Karpas-422 (cell line): ENCODE measurements around the gene PRTFDC1. TPM values are rescaled to one million over a fixed set of nuclear protein-coding genes. Genes with fewer than 3 reads are reported as not detected.

Experiments
- DNase-seq: peaks from one replicate; pipeline ENCODE4 v3.0.0-alpha.2; 2015
- H2AFZ ChIP-seq: fragments of 200-600 bp; sonication (generic); 2 replicates; pipeline ENCODE4 v1.6.1; 2014; ENCODE audit warnings: antibody characterized with exemption, low read length, mixed read lengths
- H3K27ac ChIP-seq: fragments of 200-600 bp; sonication (generic); 2 replicates; pipeline ENCODE4 v1.5.1; 2014; ENCODE audit warnings: mild to moderate bottlenecking, low read length, moderate library complexity
- H3K27me3 ChIP-seq: fragments of 200-600 bp; sonication (generic); 2 replicates; pipeline ENCODE4 v1.6.1; 2014; ENCODE audit warnings: low read length, mixed read lengths
- H3K36me3 ChIP-seq: fragments of 200-600 bp; sonication (generic); 2 replicates; pipeline ENCODE4 v1.6.1; 2014; ENCODE audit warnings: low read length, mixed read lengths; ENCODE audit not compliant: insufficient read depth
- H3K4me1 ChIP-seq: fragments of 200-600 bp; sonication (generic); 2 replicates; pipeline ENCODE4 v1.6.1; 2014; ENCODE audit warnings: mild to moderate bottlenecking, low read length, mixed read lengths
- H3K4me2 ChIP-seq: fragments of 200-600 bp; sonication (generic); 2 replicates; pipeline ENCODE4 v1.6.1; 2014; ENCODE audit warnings: low read length, low read depth, mild to moderate bottlenecking; ENCODE audit not compliant: poor library complexity, severe bottlenecking
- H3K4me3 ChIP-seq: fragments of 200-600 bp; sonication (generic); 2 replicates; pipeline ENCODE4 v1.5.1; 2014; ENCODE audit warnings: mild to moderate bottlenecking, antibody characterized with exemption, low read length, mixed read lengths
- H3K79me2 ChIP-seq: fragments of 200-600 bp; sonication (generic); 2 replicates; pipeline ENCODE4 v1.6.1; 2014; ENCODE audit warnings: mild to moderate bottlenecking, low read length, mixed read lengths
- H3K9ac ChIP-seq: fragments of 200-600 bp; sonication (generic); 2 replicates; pipeline ENCODE4 v1.6.0; 2014; ENCODE audit warnings: low read length
- H3K9me2 ChIP-seq: fragments of 200-600 bp; sonication (generic), shearing (Covaris generic); replicated peaks from 2 replicates; pipeline ENCODE4 v1.6.0; 2014; ENCODE audit warnings: mild to moderate bottlenecking, low read length, moderate library complexity; ENCODE audit not compliant: insufficient read depth
- H3K9me3 ChIP-seq: fragments of 300-700, 200-600 bp; sonication (generic); 2 replicates; pipeline ENCODE4 v1.6.1; 2014; ENCODE audit warnings: low read length, mixed read lengths
- H4K20me1 ChIP-seq: fragments of 200-600 bp; sonication (generic); 2 replicates; pipeline ENCODE4 v1.6.1; 2014; ENCODE audit warnings: mild to moderate bottlenecking, antibody characterized with exemption, low read length, low read depth; ENCODE audit not compliant: insufficient read depth
- total RNA-seq: library from RNA; depleted of rRNA; stranded (reverse); fragments of >200 nt; shearing (Covaris generic); gene quantifications from 2 replicates; pipeline ENCODE4 v1.2.3, GENCODE V29; 2014; ENCODE audit warnings: low replicate concordance; rRNA removed

The PRTFDC1 gene
- not detected in 2 replicates for total RNA-seq

GRCh38 chr10:24952143-24952706 lies at the start of gene PRTFDC1:
PRTFDC1 (minus strand) TSS chr10:24952606; CDS start chr10:24952575, 31 bp downstream.
- Histone ChIP-seq H4K20me1 (no peaks in the 10 kb centered on the region), H3K4me3 (no peak within 1 kb of the TSS), H3K4me2 (no peak within 1 kb of the TSS), H3K27me3 (no peaks in the 10 kb centered on the region), H3K36me3 (no peaks in the 10 kb centered on the region), H3K79me2 (no peaks in the 10 kb centered on the region), H2AFZ (no peak within 1 kb of the TSS), H3K9ac (no peak within 1 kb of the TSS), H3K9me2 (no peaks in the 10 kb centered on the region), H3K9me3 (peaks cover 10% of the 10 kb centered on the region), H3K27ac (no peak within 1 kb of the TSS), H3K4me1 (no peaks in the 10 kb centered on the region)
- DNase-seq = no peak

- Histone ChIP-seq H3K9me2 (no peaks in the 10 kb centered on the region), H3K9me3 (peaks cover 16% of the 10 kb centered on the region; the same call in 1 of the 2 replicates), H3K9ac (no peak overlapping the region), H3K4me1 (no peaks in the 10 kb centered on the region), H4K20me1 (no peaks in the 10 kb centered on the region), H3K27ac (no peak overlapping the region), H2AFZ (no peak overlapping the region), H3K79me2 (no peaks in the 10 kb centered on the region), H3K4me3 (no peak overlapping the region), H3K4me2 (no peak overlapping the region), H3K36me3 (no peaks in the 10 kb centered on the region), H3K27me3 (no peaks in the 10 kb centered on the region)
- DNase-seq = no peak
Observed at GRCh38 chr10:24998044-24998443, 45.6 kb upstream of the PRTFDC1 start.

- no peak overlapping the region for H3K4me3 ChIP-seq
- H3K9me2 ChIP-seq = no peaks in the 10 kb centered on the region
- no peak overlapping the region for H3K4me2 ChIP-seq
- no peaks in the 10 kb centered on the region for H3K27me3 ChIP-seq
- H3K79me2 ChIP-seq = no peaks in the 10 kb centered on the region
- no peak overlapping the region for H3K27ac ChIP-seq
- no peaks in the 10 kb centered on the region for H3K36me3 ChIP-seq
- no peak for DNase-seq
- peaks cover 11% of the 10 kb centered on the region; the same call in 1 of the 2 replicates for H3K9me3 ChIP-seq
- no peak overlapping the region for H3K9ac ChIP-seq
- H3K4me1 ChIP-seq = no peaks in the 10 kb centered on the region
- H4K20me1 ChIP-seq = no peaks in the 10 kb centered on the region
- no peak overlapping the region for H2AFZ ChIP-seq
Observed at GRCh38 chr10:24995072-24995471, 42.7 kb upstream of the PRTFDC1 start.

GRCh38 chr10:24993237-24993958 lies 41.0 kb upstream of the PRTFDC1 start:
- Histone ChIP-seq H3K27ac (no peak overlapping the region), H4K20me1 (no peaks in the 10 kb centered on the region), H2AFZ (no peak overlapping the region), H3K27me3 (no peaks in the 10 kb centered on the region), H3K9ac (no peak overlapping the region), H3K79me2 (no peaks in the 10 kb centered on the region), H3K4me3 (no peak overlapping the region), H3K36me3 (no peaks in the 10 kb centered on the region), H3K9me2 (no peaks in the 10 kb centered on the region), H3K9me3 (peaks cover 7% of the 10 kb centered on the region; the same call in 1 of the 2 replicates), H3K4me2 (no peak overlapping the region), H3K4me1 (no peaks in the 10 kb centered on the region)
- no peak for DNase-seq

GRCh38 chr10:24992512-24993133 lies 40.2 kb upstream of the PRTFDC1 start:
- Histone ChIP-seq H3K79me2 (no peaks in the 10 kb centered on the region), H3K9me2 (no peaks in the 10 kb centered on the region), H3K27ac (no peak overlapping the region), H4K20me1 (no peaks in the 10 kb centered on the region), H3K9ac (no peak overlapping the region), H3K4me3 (no peak overlapping the region), H2AFZ (no peak overlapping the region), H3K27me3 (no peaks in the 10 kb centered on the region), H3K4me1 (no peaks in the 10 kb centered on the region), H3K4me2 (no peak overlapping the region), H3K9me3 (peaks cover 7% of the 10 kb centered on the region; the same call in 1 of the 2 replicates), H3K36me3 (no peaks in the 10 kb centered on the region)
- DNase-seq = no peak

- Histone ChIP-seq H3K9ac (no peak overlapping the region), H3K4me1 (no peaks in the 10 kb centered on the region), H4K20me1 (no peaks in the 10 kb centered on the region)
Observed at GRCh38 chr10:24991298-24991697, 38.9 kb upstream of the PRTFDC1 start.

GRCh38 chr10:24989867-24990266 lies 37.5 kb upstream of the PRTFDC1 start:
- Histone ChIP-seq H3K4me3 (no peak overlapping the region), H2AFZ (no peak overlapping the region), H3K79me2 (no peaks in the 10 kb centered on the region), H3K27ac (no peak overlapping the region), H3K9me3 (peaks cover 1% of the 10 kb centered on the region; the same call in 1 of the 2 replicates), H3K36me3 (no peaks in the 10 kb centered on the region), H4K20me1 (no peaks in the 10 kb centered on the region), H3K9ac (no peak overlapping the region), H3K4me1 (no peaks in the 10 kb centered on the region), H3K27me3 (no peaks in the 10 kb centered on the region), H3K4me2 (no peak overlapping the region), H3K9me2 (no peaks in the 10 kb centered on the region)
- DNase-seq = no peak

More at GRCh38 chr10:24991298-24991697, 38.9 kb upstream of the PRTFDC1 start:
- Histone ChIP-seq H2AFZ (no peak overlapping the region), H3K27ac (no peak overlapping the region), H3K9me2 (no peaks in the 10 kb centered on the region), H3K27me3 (no peaks in the 10 kb centered on the region), H3K9me3 (peaks cover 3% of the 10 kb centered on the region; the same call in 1 of the 2 replicates), H3K36me3 (no peaks in the 10 kb centered on the region), H3K4me3 (no peak overlapping the region), H3K4me2 (no peak overlapping the region), H3K79me2 (no peaks in the 10 kb centered on the region)
- no peak for DNase-seq
